GM18870 (cell line): ENCODE results near the gene ACIN1.

Experiments
- ATAC-seq: cut with Tn5 transposase; IDR thresholded peaks from one replicate; pipeline ENCODE4 v1.9.1; 2021; ENCODE audit warnings: moderate library complexity; ENCODE audit not compliant: unreplicated experiment

The ACIN1 gene

GRCh38 chr14:23085458-23085857 is 9.5 kb downstream of the ACIN1 start:
- ATAC-seq = no peak

- ATAC-seq = no peak
Measured at GRCh38 chr14:23080474-23080873, 14.5 kb downstream of the ACIN1 start.

GRCh38 chr14:23079716-23080115 is 15.2 kb downstream of the ACIN1 start:
- no peak for ATAC-seq

- no peak for ATAC-seq
Measured at GRCh38 chr14:23078692-23079116, 16.2 kb downstream of the ACIN1 start.

GRCh38 chr14:23077962-23078361 is 17.0 kb downstream of the ACIN1 start:
- ATAC-seq = no peak

GRCh38 chr14:23076785-23077408 is 18.0 kb downstream of the ACIN1 start:
- no peak for ATAC-seq

- no peak for ATAC-seq
Measured at GRCh38 chr14:23074906-23075305, 20.0 kb downstream of the ACIN1 start.

GRCh38 chr14:23071921-23072539 is 22.9 kb downstream of the ACIN1 start:
- ATAC-seq = no peak

GRCh38 chr14:23071244-23071920 is 23.6 kb downstream of the ACIN1 start:
- peak; percentile 64 for ATAC-seq

- ATAC-seq = no peak
Measured at GRCh38 chr14:23070262-23071129, 24.4 kb downstream of the ACIN1 start.

- no peak for ATAC-seq
Measured at GRCh38 chr14:23069413-23069806, 25.5 kb downstream of the ACIN1 start.

- peak; percentile 69 for ATAC-seq
Measured at GRCh38 chr14:23068789-23069412, 26.0 kb downstream of the ACIN1 start.

GRCh38 chr14:23067847-23068788 is 26.8 kb downstream of the ACIN1 start:
- no peak for ATAC-seq

- no peak for ATAC-seq
Measured at GRCh38 chr14:23066855-23067744, 27.8 kb downstream of the ACIN1 start.

GRCh38 chr14:23066368-23066767 is 28.6 kb downstream of the ACIN1 start:
- ATAC-seq = no peak

GRCh38 chr14:23063601-23064000 is 31.3 kb downstream of the ACIN1 start:
- no peak for ATAC-seq

- no peak for ATAC-seq
Measured at GRCh38 chr14:23062002-23062401, 32.9 kb downstream of the ACIN1 start.

GRCh38 chr14:23060536-23061260 is 34.2 kb downstream of the ACIN1 start:
- no peak for ATAC-seq
